HG02970 (cell line): Measurements from ENCODE around the gene VEGFC.

Experiments used
- ATAC-seq: cut with Tn5 transposase; IDR thresholded peaks from one replicate; pipeline ENCODE4 v1.9.1; 2021; ENCODE audit warnings: mild to moderate bottlenecking, moderate library complexity, moderate number of reproducible peaks; ENCODE audit not compliant: unreplicated experiment, low FRiP score

VEGFC gene

GRCh38 chr4:176635372-176636261, 157.1 kb downstream of the VEGFC start:
- no peak for ATAC-seq
